Panc1 (cell line): ENCODE measurements around the gene ISYNA1. TPM values are rescaled to one million over a fixed set of nuclear protein-coding genes. Genes with fewer than 3 reads are reported as not detected.

Experiments
- ATAC-seq: fragments of 200-7000 bp; cut with Tn5 transposase; 2 replicates; pipeline ENCODE4 v1.9.1; 2020; ENCODE audit warnings: mild to moderate bottlenecking, moderate library complexity
- BruUV-seq: library from RNA; stranded (reverse); fragments of 400-500 nt; replicated peaks from 2 replicates; lab custom pipeline; 2021; lab: Mats Ljungman, UMichigan
- CTCF ChIA-PET: fragments of 300-600 bp; sonication (Branson Sonifier 250); formaldehyde crosslinking; loops from one replicate; lab custom pipeline; 2022; ENCODE audit warnings: antibody characterized with exemption; lab: Charles Lee
- POLR2A ChIA-PET: fragments of 300-600 bp; sonication (Branson Sonifier 250); formaldehyde crosslinking; loops from one replicate; lab custom pipeline; 2022; ENCODE audit warnings: antibody characterized with exemption; lab: Charles Lee
- DNase-seq: peaks from one replicate; pipeline ENCODE4 v3.0.0-alpha.2; 2010; ENCODE audit warnings: low read depth, low spot score
- H3K27ac ChIP-seq: 2 replicates; pipeline ENCODE4 v1.5.1; 2011; ENCODE audit warnings: mild to moderate bottlenecking, low read length, inconsistent platforms
- H3K27me3 ChIP-seq: fragments of 200-500 bp; sonication (Bioruptor generic); 2 replicates; pipeline ENCODE4 v1.6.0; 2014; ENCODE audit warnings: low read length, inconsistent platforms; ENCODE audit not compliant: control insufficient read depth, insufficient read depth
- H3K36me3 ChIP-seq: fragments of 200-500 bp; sonication (Bioruptor generic); 2 replicates; pipeline ENCODE4 v1.5.1; 2014; ENCODE audit warnings: inconsistent platforms, mild to moderate bottlenecking, low read length, moderate library complexity; ENCODE audit not compliant: control insufficient read depth, insufficient read depth
- H3K4me1 ChIP-seq: 2 replicates; pipeline ENCODE4 v1.5.1; 2011; ENCODE audit warnings: inconsistent platforms, mild to moderate bottlenecking, low read length, moderate library complexity; ENCODE audit not compliant: control insufficient read depth, insufficient read depth
- H3K4me3 ChIP-seq, 2 experiments: 2 replicates each; pipeline ENCODE4 v1.5.1; 2011 to 2012; ENCODE audit warnings: low read depth in 2 of 2, low read length in 2 of 2, mild to moderate bottlenecking in 2 of 2, inconsistent platforms in 1 of 2, moderate library complexity in 1 of 2
- H3K9me3 ChIP-seq: fragments of 200-500 bp; sonication (Bioruptor generic); 2 replicates; pipeline ENCODE4 v1.5.1; 2014; ENCODE audit warnings: low read depth, mild to moderate bottlenecking, inconsistent platforms, low read length, moderate library complexity; ENCODE audit not compliant: control insufficient read depth, insufficient read depth
- POLR2AphosphoS5 ChIP-seq: IDR thresholded peaks from 2 replicates; pipeline ENCODE4 v1.6.1; 2012; ENCODE audit warnings: mild to moderate bottlenecking, low read depth, low read length, moderate library complexity
- REST ChIP-seq, 2 experiments: IDR thresholded peaks; 2 replicates each; pipeline ENCODE4 v1.6.1; 2011 to 2012; ENCODE audit warnings: low read depth in 2 of 2, control low read depth in 1 of 2, low read length in 1 of 2, mild to moderate bottlenecking in 1 of 2, moderate library complexity in 1 of 2; ENCODE audit not compliant: insufficient read depth in 1 of 2
- SIN3A ChIP-seq: IDR thresholded peaks from 2 replicates; pipeline ENCODE4 v1.6.1; 2012; ENCODE audit warnings: low read depth, mild to moderate bottlenecking, low read length, moderate library complexity, borderline replicate concordance; ENCODE audit not compliant: insufficient read depth
- TCF7L2 ChIP-seq: IDR thresholded peaks from 2 replicates; pipeline ENCODE4 v1.6.1; 2011; ENCODE audit warnings: mild to moderate bottlenecking, low read depth, low read length, inconsistent platforms
- in situ Hi-C: cut with HindIII; loops from 2 replicates; pipeline ENCODE4 v1.10.0; 2016; ENCODE audit warnings: low sequenced_read_pairs, low pct_unique_long_range_greater_than_20kb
- intact Hi-C: fragments of 100-400 bp; cut with micrococcal nuclease; formaldehyde crosslinking; loops from one replicate; pipeline ENCODE4 v1.10.0; 2022; ENCODE audit not compliant: unreplicated experiment
- total RNA-seq: library from RNA; stranded (reverse); gene quantifications from one replicate; pipeline ENCODE4 v1.2.1, GENCODE V29; 2021; ENCODE audit not compliant: unreplicated experiment
- TF ChIP-seq, protein P1 (sequence below): fragments of 450-650 bp; IDR thresholded peaks from 2 replicates; pipeline ENCODE4 v1.5.1; 2017; ENCODE audit warnings: mild to moderate bottlenecking

Gene ISYNA1
- total RNA-seq, 1 experiment from 2014 or later: 351 TPM

DNA sequence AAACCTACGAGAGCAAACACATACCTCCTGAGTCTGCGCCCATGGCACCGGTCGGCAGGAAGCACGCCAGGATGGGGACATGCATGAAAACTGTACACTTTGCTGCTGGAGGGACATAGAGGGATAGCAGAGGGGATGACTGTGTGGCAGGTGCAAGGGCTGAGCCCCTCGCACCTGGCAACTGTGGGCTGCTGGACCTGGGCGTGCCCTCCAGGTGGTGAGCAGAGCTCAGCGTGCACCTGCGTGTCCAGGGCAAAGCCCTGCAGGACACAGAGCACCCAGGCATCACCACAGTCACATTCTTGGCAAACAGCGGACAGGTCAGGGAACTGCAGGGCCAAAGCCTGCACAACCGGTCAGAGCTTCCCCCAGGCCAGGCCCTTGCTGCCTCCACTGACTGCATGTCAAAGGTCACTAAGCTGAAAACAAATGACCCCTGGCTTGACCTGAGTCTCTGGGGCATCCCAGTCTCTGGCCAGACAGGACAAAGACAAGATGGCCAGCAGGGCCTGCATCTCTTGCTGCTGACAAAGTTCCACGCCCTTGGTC, 9.0 kb upstream of the ISYNA1 start:
- ChIA-PET POLR2A (no interaction called here), CTCF (no interaction called here)
- DNase-seq (no peak), ATAC-seq (no peak)
- Histone ChIP-seq H3K27ac (no peak overlapping the region), H3K9me3 (no peaks in the 10 kb centered on the region), H3K36me3 (no peaks in the 10 kb centered on the region), H3K4me3 (no peak overlapping the region), H3K4me1 (0 out of 2 replicates have a peak, but pooled peaks cover 4% of the 10 kb centered on the region), H3K27me3 (no peaks in the 10 kb centered on the region)
- in situ Hi-C loops: no loop called here
- TF ChIP-seq POLR2AphosphoS5: no peak
- no TSS peak for BruUV-seq
- intact Hi-C loops: no loop called here

DNA sequence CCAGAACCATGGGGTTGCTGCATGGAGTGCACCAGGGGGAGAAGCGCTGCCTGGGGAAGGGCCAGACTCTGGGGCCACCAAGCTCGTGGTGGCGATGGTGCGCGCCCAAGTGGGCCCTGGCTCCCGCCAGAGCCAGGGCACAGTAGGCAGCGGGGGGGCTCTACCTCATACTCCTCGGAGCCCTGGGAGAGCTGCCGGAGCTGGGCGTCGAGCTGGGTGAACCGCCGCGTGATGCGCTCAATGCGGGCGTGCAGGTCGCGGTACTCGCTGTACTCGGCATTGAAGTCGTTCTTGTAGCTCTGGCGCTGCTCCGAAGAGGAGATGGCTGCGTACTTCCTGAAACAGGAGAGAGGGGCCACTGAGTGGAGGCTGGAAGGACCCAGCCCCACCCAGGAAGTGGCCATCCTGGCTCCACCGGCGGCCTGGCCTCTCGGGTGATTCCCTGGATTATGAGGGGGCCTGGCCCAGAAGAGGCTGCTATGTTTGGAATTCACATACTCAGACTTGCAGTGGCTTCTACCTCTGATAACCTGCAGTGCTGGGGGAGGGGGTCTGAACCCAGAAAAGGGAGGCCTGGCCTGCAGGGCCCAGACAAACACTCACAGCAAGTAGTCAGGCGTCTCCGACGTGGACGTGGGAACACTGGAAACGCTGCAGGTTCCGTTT, 8.3 kb upstream of the ISYNA1 start:
- ChIA-PET POLR2A (no interaction called here), CTCF (no interaction called here)
- no peak for DNase-seq

More for the DNA sequence above, 8.3 kb upstream of the ISYNA1 start:
- Histone ChIP-seq H3K27ac (no peak overlapping the region), H3K27me3 (no peaks in the 10 kb centered on the region), H3K36me3 (no peaks in the 10 kb centered on the region), H3K9me3 (no peaks in the 10 kb centered on the region), H3K4me1 (no peaks in the 10 kb centered on the region; the same call in none of the 2 replicates), H3K4me3 (no peak overlapping the region)
- no peak for ATAC-seq
- no peak for TF ChIP-seq TCF7L2
- TF ChIP-seq REST (IDR thresholded peaks at IDR 0.05; ENCODE audit: insufficient read depth in 1 of 2, low read depth in 2 of 2, low read length in 1 of 2): no peak
- TF ChIP-seq, protein P1, sequence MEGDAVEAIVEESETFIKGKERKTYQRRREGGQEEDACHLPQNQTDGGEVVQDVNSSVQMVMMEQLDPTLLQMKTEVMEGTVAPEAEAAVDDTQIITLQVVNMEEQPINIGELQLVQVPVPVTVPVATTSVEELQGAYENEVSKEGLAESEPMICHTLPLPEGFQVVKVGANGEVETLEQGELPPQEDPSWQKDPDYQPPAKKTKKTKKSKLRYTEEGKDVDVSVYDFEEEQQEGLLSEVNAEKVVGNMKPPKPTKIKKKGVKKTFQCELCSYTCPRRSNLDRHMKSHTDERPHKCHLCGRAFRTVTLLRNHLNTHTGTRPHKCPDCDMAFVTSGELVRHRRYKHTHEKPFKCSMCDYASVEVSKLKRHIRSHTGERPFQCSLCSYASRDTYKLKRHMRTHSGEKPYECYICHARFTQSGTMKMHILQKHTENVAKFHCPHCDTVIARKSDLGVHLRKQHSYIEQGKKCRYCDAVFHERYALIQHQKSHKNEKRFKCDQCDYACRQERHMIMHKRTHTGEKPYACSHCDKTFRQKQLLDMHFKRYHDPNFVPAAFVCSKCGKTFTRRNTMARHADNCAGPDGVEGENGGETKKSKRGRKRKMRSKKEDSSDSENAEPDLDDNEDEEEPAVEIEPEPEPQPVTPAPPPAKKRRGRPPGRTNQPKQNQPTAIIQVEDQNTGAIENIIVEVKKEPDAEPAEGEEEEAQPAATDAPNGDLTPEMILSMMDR: no peak
- no peak for TF ChIP-seq SIN3A
- TF ChIP-seq POLR2AphosphoS5: no peak
- no TSS peak for BruUV-seq
- intact Hi-C loops (no loop called here), in situ Hi-C loops (no loop called here)
